ENCODE data around the gene RNU4-1. TPM values are rescaled to one million over a fixed set of nuclear protein-coding genes. Genes with fewer than 3 reads are reported as not detected.
"Not testable (repeated sequence)": the region's sequence is repeated elsewhere in the genome, so short reads cannot be mapped to it uniquely, and the experiment has no call there.

RNU4-1 gene
- total and polyA plus RNA-seq, 2 experiments from 2014 or later = 6.0 TPM; not detected in 1

- H3K9me2 ChIP-seq (ENCODE audit: insufficient read depth); H3K4me1 ChIP-seq (ENCODE audit: insufficient read depth); H3K4me3 ChIP-seq; H3K36me3 ChIP-seq (ENCODE audit: insufficient read depth); ATAC-seq; H3K79me2 ChIP-seq (replicated peaks; ENCODE audit: insufficient read depth); H3K27me3 ChIP-seq (ENCODE audit: insufficient read depth); H3K27ac Mint-ChIP-seq; H3F3A ChIP-seq (replicated peaks; ENCODE audit: low read depth); H4K20me1 ChIP-seq (replicated peaks; ENCODE audit: insufficient read depth); DNase-seq (ENCODE audit: low spot score); H3K4me1 Mint-ChIP-seq; H2AFZ ChIP-seq; H3K27ac ChIP-seq (ENCODE audit: low read depth); H3K4me2 ChIP-seq; H3K4me3 Mint-ChIP-seq: not testable (repeated sequence)
- H3K36me3 Mint-ChIP-seq (ENCODE audit: low read depth) = peaks cover 24% of the 10 kb centered on the region
- peaks cover 39% of the 10 kb centered on the region for H3K9me3 Mint-ChIP-seq
- H3K27me3 Mint-ChIP-seq (ENCODE audit: insufficient read depth, low read depth, poor library complexity) = peaks cover 20% of the 10 kb centered on the region
Observed at GRCh38 chr12:120336392-120336791, 43.4 kb upstream of the RNU4-1 start.

- not testable (repeated sequence) for H2AFZ ChIP-seq; H3K4me2 ChIP-seq; H3K4me1 ChIP-seq (ENCODE audit: insufficient read depth); H3K36me3 ChIP-seq (ENCODE audit: insufficient read depth); H3K4me1 Mint-ChIP-seq; H3K4me3 Mint-ChIP-seq; H3K27me3 ChIP-seq (ENCODE audit: insufficient read depth); ATAC-seq; H3K79me2 ChIP-seq (replicated peaks; ENCODE audit: insufficient read depth); H3K9me2 ChIP-seq (ENCODE audit: insufficient read depth); H3K27ac Mint-ChIP-seq; H3K27ac ChIP-seq (ENCODE audit: low read depth); H4K20me1 ChIP-seq (replicated peaks; ENCODE audit: insufficient read depth); H3F3A ChIP-seq (replicated peaks; ENCODE audit: low read depth); H3K4me3 ChIP-seq
- Mint-ChIP-seq H3K36me3 (ENCODE audit: low read depth) (peaks cover 24% of the 10 kb centered on the region), H3K9me3 (peaks cover 39% of the 10 kb centered on the region), H3K27me3 (ENCODE audit: insufficient read depth, low read depth, poor library complexity) (peaks cover 19% of the 10 kb centered on the region)
- DNase-seq (ENCODE audit: low spot score) = peak; percentile 79
- peak; percentile 63 to 80 for TF ChIP-seq CTCF (conservative IDR thresholded peaks at IDR 0.05; ENCODE audit: low read depth in 2 of 2)
Observed at GRCh38 chr12:120335447-120335846, 42.4 kb upstream of the RNU4-1 start.

GRCh38 chr12:120332523-120332922 lies 39.5 kb upstream of the RNU4-1 start:
- Histone ChIP-seq H3K4me2 (no peak overlapping the region), H3K79me2 (replicated peaks; ENCODE audit: insufficient read depth) (no peaks in the 10 kb centered on the region), H3K4me3 (no peak overlapping the region), H3K4me1 (ENCODE audit: insufficient read depth) (no peaks in the 10 kb centered on the region), H3K36me3 (ENCODE audit: insufficient read depth) (no peaks in the 10 kb centered on the region), H4K20me1 (replicated peaks; ENCODE audit: insufficient read depth) (no peaks in the 10 kb centered on the region), H3K9me2 (ENCODE audit: insufficient read depth) (no peaks in the 10 kb centered on the region), H3F3A (replicated peaks; ENCODE audit: low read depth) (no peaks in the 10 kb centered on the region), H3K27me3 (ENCODE audit: insufficient read depth) (no peaks in the 10 kb centered on the region), H2AFZ (no peak overlapping the region), H3K27ac (ENCODE audit: low read depth) (no peak overlapping the region)
- peaks cover 12% of the 10 kb centered on the region for H3K27me3 Mint-ChIP-seq (ENCODE audit: insufficient read depth, low read depth, poor library complexity)
- no peaks in the 10 kb centered on the region for H3K4me1 Mint-ChIP-seq
- no peak overlapping the region for H3K4me3 Mint-ChIP-seq
- H3K36me3 Mint-ChIP-seq (ENCODE audit: low read depth) = peaks cover 18% of the 10 kb centered on the region
- H3K27ac Mint-ChIP-seq = no peak overlapping the region
- DNase-seq (ENCODE audit: low spot score) (no peak), ATAC-seq (no peak)
- peaks cover 21% of the 10 kb centered on the region for H3K9me3 Mint-ChIP-seq
- TF ChIP-seq REST (IDR thresholded peaks at IDR 0.05; ENCODE audit: unreplicated experiment) (no peak), CTCF (conservative IDR thresholded peaks at IDR 0.05; ENCODE audit: low read depth in 2 of 2) (no peak), ZNF114 (CRISPR knock-in tag; IDR thresholded peaks at IDR 0.05) (no peak), ETS1 (IDR thresholded peaks at IDR 0.05) (no peak), STAT1 (IDR thresholded peaks at IDR 0.05; ENCODE audit: unreplicated experiment) (no peak), EZH2 (IDR thresholded peaks at IDR 0.05; ENCODE audit: low read depth, unreplicated experiment) (no peak), EZH2phosphoT487 (IDR thresholded peaks at IDR 0.05; ENCODE audit: unreplicated experiment) (no peak), JUNB (IDR thresholded peaks at IDR 0.05; ENCODE audit: unreplicated experiment) (no peak), CREB1 (CRISPR knock-in tag; IDR thresholded peaks at IDR 0.05; ENCODE audit: low read depth) (no peak), ZNF331 (CRISPR knock-in tag; IDR thresholded peaks at IDR 0.05; ENCODE audit: low read depth) (no peak)

Data from GM23338 (cell line).